HuH-7.5 (cell line): ENCODE results near the gene MAN1A2.
"Not testable (repeated sequence)": the region's sequence is repeated elsewhere in the genome, so short reads cannot be mapped to it uniquely, and the experiment has no call there.

ENCODE experiments used
- DNase-seq: peaks from one replicate; pipeline ENCODE4 v3.0.0; 2011; ENCODE audit warnings: low spot score

The MAN1A2 gene

DNA sequence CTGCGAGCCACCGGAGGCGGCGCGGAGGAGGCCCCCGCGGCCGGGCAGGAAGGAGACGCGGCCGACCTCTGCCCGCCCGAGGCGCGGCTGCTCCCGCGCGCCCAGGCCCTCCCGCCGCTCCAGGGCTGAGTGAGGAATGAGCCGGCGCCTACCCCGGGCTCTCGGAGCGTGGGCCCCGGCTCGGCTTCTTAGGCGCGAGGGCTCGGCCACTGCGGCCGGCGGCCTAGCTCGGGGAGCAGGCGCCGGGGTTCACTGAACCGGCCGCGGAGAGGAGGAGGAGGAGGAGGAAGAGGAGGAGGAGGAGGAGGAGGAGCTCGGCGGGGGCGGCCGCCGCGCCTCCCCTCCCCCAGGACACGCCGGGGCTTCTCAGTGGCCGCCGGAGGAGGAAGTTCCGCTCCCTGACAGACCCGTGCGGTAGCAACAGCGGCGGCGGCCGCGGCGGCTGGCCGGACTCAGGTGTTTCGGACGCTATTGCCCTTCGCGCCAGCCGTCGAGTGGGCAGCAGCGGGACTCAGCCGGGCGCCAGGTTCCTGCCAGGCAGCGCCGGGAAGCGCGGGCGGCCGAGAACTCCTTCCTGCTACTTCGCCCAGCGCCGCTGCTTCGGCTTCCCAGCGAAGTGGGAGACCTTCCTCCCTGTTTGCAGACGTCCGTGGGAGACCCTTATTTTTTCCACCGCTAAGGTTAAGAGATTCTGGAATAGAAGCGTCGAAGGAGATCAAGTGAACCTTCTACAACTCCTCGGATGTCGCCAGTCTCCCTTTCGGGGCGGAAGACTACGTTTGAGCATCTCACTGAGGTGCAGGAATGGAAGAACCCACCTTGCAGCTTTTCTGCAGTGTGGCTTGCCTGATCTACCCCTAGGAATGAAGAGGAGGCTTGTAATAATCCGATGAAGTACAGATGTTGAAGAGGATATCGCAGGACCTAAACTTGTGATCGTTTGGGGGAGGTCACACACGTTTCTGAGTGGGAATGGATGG lies at the start of gene MAN1A2:
Gene MAN1A2 (plus strand): TSS at position 404 of the 980 bp plus-strand sequence. CDS start 735 bp downstream, outside the sequence.
- DNase-seq = peak; percentile 47

DNA sequence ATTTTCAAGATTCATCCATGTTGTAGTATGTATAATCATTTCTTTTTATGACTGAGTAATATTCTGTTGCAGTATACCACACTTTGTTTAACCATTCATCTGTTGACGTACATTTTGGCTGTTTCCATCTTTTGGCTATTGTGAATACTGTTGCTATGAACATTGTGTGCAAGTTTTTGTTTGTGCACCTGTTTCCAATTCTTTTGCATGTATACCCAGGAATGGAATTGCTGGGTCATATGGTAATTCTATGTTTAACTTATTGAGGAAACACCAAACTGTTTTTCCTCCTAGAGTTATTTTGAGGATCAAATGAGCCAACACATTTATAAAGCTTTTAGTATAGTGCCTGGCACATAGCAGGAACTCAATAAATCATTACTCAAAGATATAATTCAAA lies 49.2 kb upstream of the MAN1A2 start:
- no peak for DNase-seq

DNA sequence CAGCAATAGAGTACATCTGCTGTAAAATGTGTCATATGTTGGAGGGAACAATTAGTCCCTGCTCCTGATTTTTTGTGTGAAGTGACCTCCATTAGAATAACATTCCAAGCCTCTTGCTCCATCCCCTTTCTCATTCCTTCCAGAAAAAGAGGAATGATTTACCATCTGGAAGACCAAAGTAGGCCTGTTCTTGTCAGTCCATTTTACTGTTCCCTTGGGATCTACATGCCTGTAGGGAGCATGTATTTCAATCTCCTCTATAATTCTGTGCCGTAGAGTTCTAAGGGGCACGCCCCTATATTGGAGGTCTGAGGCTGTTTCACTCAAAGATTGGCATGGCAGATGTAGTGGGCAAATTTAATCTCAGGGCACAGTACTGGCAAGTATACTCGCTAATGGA lies 48.8 kb upstream of the MAN1A2 start:
- DNase-seq = no peak

DNA sequence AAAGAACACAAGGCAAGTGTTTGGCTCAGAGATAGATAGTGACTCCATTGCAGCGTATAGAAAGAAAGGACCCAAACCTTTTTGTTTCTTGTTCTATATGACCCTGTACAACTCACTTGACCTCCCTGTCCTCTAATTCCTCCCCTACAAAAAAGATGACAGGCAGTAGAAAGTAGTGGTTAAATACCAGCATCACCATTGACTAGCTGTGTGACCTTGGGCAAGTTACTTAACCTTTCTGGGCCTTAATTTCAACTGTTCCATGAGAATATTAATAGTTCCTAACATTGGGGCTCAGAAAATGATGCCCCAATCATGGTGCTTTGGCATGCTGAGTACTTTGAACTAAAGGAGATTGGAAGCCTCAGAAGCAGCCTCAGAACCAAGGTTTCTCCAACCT lies 46.7 kb upstream of the MAN1A2 start:
- DNase-seq = no peak

DNA sequence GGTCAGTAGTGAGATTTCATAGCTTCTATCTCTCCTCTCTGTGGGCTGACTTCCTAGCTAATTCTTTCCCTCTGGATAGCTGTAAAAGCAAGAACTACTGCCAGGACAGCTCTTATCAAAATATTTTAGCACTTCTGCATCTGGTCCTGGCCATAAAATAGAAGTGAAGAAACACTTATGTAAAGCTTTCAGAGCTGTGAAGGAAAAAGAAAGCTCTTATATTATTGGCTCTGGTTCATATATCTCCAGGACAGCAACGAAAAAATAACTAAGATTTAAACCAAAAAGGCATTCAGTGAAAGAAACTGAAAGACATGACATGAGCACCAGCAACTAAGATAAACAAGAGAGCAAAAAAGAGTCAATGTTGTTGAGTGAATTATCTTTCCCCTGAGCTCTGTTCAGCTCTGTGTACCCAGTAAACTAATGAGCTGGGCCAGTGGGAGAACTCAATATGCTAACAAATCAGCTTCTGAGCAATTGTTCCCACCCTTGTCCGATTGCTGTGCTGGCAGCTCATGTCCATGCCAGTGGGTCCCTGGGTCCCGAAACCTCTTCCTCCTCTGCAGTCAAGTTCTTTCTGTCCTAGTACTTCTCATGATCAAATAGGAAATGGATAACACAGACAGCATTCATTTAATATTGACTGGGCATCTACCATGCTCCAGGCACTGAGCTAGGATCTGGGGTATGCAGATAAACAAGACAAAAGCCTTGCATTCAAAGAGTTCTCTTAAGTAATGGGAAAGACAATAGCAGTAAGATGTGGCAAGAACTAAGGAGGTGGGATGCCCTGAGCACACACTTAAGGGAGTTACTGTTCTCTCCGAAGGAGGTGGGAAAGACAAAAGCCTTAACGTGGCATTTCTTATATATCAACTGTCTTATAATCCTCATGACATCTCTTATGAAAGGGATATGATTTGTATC lies 45.3 kb upstream of the MAN1A2 start:
- no peak for DNase-seq

DNA sequence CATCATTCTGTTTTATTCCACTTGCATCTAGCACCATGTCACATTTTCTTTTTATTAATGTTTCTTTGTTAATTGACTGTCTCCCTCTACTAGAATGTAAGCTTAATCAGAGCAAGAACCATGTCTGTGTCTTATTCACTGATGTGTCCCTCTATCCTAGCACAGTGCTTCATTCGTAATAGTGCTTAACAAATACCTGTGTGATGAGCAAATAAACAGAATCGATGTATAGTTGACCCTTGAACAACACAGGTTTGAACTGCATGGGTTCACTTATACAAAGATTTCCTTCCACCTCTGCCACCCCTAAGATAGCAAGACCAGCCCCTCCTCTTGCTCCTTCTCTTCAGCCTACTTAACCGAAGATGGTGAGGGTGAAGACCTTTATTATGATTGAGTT lies 42.9 kb upstream of the MAN1A2 start:
- no peak for DNase-seq

DNA sequence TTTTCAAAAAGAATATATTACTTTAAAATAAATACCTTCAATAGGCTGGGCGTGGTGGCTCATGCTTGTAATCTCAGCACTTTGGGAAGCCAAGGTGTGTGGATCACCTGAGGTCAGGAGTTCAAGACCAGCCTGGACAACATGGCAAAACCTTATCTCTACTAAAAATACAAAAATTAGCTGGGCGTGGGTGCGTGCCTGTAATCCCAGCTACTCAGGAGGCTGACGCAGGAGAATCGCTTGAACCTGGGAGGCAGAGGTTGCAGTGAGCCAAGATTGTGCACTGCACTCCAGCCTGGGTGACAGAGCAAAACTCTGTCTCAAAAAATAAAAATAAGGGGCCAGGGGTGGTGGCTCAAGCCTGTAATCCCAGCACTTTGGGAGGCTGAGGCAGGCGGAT lies 41.2 kb upstream of the MAN1A2 start:
- DNase-seq = not testable (repeated sequence)

DNA sequence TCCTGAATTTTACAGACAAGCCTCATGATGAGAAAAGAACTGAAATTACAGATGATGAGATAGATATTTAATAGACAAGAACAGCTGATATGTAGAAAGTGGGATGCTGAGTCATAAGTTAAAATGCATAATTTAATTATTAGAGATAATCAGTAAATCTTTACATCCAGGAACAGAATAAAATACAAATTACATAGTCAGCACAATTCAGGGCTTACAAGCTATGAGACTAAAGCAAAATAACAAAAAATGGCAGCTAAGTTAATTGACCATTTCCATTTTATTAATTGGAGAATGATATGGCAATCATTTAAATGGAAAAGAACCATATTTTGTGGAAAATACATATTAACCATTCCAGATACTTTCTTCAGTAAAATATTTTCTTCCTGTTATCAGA lies 40.2 kb upstream of the MAN1A2 start:
- DNase-seq = no peak

DNA sequence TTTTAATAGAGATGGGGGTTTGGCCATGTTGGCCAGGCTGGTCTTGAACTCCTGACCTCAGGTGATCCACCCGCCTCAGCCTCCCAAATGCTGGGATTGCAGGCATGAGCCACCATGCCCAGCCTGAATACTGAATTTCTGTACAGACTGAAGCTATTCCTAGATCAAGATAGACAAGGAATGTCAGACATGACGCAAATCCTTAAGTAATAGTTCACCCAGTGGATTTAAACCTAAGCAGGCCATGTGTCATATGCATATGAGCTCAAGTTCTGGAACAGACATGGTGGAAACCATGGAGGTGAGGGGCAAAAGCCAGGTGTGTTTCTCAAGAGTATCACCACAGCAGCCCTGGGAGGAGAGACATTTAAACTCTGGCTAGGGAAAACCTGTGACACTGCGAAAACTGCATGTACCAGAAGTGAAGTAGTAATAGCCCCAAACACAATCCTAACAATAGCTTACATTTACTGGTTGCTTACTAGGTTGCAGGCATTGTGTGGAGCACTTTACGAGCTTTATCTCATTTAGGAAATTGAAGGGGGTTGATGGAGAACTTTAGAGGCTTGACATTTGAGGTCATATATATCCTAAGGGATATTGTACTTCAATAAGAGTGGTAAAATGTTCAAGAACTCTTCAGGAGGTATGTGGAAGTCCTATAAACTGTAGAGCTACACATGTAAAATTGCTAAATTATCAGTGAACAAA lies 31.7 kb upstream of the MAN1A2 start:
- DNase-seq = no peak

DNA sequence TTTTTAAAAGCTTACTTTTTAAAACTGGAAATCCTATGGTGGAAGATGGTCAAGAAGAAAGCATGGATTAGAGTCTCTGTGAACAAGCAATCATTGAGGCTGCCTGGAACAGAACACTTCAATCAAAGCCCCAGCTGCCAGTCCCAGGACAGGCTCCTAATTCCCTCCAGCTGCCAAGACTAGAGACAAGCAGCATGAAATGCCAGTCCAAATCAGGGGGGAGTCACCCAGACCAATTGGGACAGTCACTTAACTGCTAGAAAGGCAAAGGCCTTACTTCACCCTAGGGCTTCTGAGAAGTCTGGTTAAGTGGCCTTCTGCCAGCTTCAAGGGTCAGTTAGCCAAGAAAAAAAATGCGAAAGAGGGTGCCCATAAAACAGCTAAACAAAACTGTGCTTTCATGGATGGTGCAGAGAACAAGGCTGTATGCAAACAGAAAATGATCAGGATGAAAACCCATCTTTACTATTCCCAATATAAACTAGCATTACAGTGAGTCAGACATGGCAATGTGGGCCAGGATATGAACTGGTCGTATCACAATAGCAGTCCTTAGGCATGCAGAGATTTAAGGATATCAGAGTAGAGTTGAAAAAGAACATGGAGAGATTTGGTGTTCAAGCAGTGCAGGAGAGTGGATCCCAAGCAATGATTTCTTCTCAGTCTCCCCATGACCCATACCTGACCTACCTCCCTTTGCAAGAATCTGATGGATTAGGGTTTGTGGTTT lies 31.0 kb upstream of the MAN1A2 start:
- no peak for DNase-seq

DNA sequence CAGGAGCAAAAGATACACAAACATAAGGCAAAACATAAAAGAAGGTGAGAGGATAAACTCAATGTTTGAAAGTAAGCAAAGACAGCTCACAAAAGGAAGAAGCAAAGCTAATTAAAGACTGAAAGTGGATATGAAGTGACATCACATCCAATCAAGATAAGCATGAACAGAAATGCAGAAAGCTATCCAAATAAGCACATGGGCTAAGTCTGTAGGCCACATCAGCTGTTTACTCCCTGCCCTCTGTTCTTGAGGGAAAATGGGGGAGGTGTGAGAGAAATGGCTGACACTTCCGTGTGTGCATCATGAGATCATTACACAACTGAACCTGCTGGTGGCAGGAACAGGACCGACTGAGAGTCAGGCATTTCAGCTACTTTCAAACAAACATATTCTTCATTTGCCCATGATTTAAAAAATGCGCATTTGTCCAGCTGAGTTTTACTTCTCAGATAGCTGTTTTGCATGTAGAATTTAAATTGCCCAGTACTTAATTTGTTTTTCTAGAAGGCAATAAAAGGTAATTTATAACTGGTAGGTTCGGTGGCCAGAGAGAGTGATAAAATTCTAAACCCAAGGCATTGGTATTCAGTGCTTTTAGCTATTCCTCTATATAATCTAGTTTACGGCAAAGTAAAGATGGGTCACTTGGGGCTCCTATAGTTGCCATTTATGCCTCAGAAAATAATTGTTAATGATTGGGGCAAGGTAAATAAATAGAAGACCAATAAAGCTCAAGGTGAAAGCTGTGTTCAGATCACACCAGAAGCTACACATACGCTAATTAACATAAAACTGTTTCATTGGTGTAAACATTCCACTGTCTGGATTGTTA lies 27.2 kb upstream of the MAN1A2 start:
- peak; percentile 30 for DNase-seq

DNA sequence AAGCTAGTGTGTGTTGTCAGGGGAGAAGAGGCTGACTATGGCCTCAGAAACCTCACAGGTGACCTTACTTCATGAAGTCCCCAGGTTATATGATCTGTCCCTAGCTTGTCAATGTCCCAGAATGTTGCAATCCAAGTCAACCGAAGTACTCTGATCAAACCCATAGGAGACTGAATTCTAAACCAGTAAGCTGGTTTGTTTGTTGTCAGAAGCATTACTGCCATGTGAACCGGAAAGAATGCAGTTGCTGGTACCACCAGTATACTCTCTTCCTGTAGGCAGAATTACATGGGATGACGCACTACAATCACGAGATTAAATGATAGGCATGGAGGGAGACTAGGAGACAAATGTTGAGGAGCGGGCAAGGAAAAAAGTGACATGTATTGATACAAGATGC lies 26.1 kb upstream of the MAN1A2 start:
- no peak for DNase-seq

DNA sequence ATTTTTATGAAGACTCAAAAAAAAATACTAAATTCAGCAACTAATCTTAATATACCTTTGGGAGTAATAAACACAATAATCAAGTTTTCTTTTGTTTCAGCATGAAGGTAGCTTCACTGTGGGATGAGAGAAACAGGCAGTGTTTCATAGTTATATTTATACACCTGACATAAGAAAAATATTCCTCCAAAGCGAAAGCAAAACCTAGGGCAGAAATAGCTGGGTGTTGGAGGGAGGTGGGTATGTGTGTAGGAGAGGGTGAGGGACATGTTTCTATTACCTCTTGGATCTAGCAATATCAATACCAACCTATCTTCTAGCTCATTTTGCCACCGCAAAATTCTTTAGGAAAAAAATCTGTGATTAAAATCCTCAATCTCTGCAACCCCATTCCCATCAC lies 24.9 kb upstream of the MAN1A2 start:
- DNase-seq = no peak

DNA sequence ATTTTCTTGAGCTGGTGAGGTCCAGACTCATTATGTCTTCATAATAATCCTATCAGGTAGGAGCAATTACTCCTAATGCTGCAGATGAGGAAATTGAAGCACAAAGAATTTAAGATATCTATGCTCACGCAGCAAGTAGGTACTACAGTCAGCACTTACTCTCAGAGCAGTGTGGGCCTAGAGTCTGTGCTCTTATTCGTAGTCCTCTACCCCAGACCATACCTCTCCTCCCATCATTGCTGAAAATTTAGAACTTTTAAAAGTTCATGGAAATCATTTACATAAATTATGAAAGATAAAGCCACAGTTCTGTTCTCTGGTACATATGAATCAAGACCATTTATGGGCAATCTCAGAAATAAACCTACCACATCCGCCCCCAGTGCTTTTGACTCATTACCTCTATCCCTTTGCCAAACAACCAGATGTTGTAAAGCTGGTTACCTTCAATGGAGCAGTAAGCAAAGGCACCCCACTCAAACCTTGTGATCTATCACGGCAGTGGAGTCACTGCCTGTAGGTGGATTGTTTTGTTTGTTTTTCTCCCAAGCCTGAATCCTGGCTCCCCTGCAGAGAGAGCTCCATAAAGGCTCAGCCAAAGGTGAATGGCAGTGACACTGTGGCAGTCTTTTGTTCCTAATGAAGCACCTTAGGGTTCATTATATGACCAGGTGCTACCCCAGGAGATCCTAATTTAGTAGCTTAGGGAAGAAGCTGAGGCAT lies 20.9 kb upstream of the MAN1A2 start:
- DNase-seq = no peak

DNA sequence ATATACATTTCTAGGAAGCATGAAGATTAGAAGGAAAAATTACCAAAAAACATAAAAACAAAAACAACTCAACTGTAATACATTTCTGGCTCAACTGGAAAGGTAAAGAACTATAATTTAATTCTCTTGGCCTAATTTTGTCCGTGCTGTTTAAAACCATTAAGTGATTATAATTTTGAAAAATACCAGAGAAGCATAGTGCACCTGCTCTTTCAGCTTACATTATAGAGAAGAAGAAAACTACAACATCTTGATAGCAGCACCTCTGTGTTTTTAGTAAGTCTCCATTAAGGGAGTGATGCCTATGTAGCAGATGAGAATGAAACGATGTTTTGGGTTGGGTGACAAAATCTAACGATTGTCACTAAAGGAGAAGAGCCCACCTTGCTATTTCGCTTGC lies 19.3 kb upstream of the MAN1A2 start:
- no peak for DNase-seq

DNA sequence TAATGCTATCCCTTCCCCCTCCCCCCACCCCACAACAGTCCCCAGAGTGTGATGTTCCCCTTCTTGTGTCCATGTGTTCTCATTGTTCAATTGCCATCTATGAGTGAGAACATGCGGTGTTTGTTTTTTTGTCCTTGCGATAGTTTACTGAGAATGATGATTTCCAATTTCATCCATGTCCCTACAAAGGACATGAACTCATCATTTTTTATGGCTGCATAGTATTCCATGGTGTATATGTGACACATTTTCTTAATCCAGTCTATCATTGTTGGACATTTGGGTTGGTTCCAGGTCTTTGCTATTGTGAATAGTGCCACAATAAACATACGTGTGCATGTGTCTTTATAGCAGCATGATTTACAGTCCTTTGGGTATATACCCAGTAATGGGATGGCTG lies 14.6 kb upstream of the MAN1A2 start:
- DNase-seq = not testable (repeated sequence)

DNA sequence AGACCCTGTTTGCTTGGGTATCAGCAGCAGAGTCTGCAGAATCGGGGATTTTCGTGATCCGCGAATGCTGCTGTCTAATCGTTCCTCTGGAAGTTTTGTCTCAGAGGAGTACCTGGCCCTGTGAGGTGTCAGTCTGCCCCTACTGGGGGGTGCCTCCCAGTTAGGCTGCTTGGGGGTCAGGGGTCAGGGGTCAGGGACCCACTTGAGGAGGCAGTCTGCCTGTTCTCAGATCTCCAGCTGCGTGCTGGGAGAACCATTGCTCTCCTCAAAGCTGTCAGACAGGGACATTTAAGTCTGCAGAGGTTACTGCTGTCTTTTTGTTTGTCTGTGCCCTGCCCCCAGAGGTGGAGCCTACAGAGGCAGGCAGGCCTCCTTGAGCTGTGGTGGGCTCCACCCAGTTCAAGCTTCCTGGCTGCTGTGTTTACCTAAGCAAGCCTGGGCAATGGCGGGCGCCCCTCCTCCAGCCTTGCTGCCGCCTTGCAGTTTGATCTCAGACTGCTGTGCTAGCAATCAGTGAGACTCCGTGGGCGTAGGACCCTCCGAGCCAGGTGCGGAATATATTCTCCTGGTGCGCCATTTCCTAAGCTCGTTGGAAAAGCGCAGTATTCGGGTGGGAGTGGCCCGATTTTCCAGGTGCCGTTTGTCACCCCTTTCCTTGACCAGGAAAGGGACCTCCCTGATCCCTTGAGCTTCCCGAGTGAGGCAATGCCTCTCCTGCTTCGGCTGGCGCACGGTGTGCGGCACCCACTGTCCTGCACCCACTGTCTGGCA lies 9.2 kb upstream of the MAN1A2 start:
- DNase-seq = not testable (repeated sequence)

DNA sequence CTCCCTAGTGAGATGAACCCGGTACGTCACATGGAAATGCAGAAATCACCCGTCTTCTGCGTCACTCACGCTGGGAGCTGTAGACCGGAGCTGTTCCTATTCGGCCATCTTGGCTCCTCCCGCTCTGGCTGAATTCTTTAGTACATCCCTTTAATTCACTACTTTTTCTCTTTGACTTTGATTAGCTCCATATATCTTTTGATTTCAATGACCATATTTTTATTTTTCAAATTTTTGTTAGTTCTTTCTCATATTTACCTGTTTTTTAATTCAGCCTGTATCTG lies 8.7 kb upstream of the MAN1A2 start:
- not testable (repeated sequence) for DNase-seq

DNA sequence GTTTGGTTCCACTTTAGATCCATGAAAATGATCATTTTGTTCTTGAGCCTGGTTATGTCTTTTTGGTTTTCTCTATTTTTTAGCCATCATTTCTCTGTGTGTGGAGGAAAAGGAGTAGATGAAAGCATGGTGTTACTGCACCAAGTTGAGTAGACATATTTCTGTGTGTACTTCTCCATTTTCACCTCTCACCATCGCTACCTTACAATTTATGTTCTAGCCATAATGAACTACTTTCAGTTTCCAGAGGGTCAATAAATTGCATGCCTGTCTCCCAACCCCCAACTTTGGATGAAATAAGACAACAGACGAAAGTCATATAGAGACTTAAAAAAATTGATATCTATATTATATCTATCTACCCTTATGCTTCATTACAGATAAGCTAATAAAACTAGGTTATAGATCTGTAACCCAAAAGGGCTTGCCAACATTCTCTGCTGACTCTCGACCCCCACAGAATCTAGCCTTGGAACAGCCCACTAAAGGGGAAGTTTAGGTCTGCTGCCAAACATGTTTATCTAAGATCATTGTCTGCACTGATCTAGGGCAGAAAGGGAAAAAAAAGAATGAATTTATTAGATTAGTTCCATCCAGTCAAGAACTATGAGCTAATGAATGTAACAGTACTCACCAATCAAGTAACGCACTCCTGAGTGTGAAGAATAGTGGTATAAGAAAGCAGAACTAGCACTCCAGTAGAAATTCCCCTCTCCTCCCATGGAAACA lies 7.5 kb upstream of the MAN1A2 start:
- DNase-seq = no peak
